ENCODE results near the gene SZT2. TPM values are rescaled to one million over a fixed set of nuclear protein-coding genes. Genes with fewer than 3 reads are reported as not detected.

The SZT2 gene
- total and polyA plus RNA-seq, 2 donors (not counting 1 experiment from before 2014, with no cell fraction given): 7.1 to 26.9 TPM

GRCh38 chr1:43463479-43463878 lies 73.8 kb downstream of the SZT2 start:
- Histone ChIP-seq H3K27me3 (ENCODE audit: control insufficient read depth, insufficient read depth, low read length) (no peaks in the 10 kb centered on the region), H3K79me2 (ENCODE audit: control insufficient read depth, insufficient read depth, low read length) (no peaks in the 10 kb centered on the region), H3K36me3 (ENCODE audit: control insufficient read depth, insufficient read depth, low read length) (no peaks in the 10 kb centered on the region), H3K9ac (ENCODE audit: insufficient read depth, low read length) (no peak overlapping the region), H3K27ac (ENCODE audit: insufficient read depth, low read length) (no peak overlapping the region), H3K4me1 (ENCODE audit: control insufficient read depth, extremely low read depth, insufficient read depth, low read length) (no peaks in the 10 kb centered on the region), H3K4me3 (replicated peaks in 1 of 4; ENCODE audit: control extremely low read depth in 1 of 4, insufficient read depth in 1 of 4, low read depth in 3 of 4, low read length in 4 of 4) (no peak overlapping the region), H4K20me1 (ENCODE audit: control insufficient read depth, extremely low read depth, insufficient read depth, low read length) (no peaks in the 10 kb centered on the region), H3K9me3 (ENCODE audit: control insufficient read depth, insufficient read depth, low read depth, low read length) (no peaks in the 10 kb centered on the region), H2AFZ (ENCODE audit: low read length) (no peak overlapping the region), H3K4me2 (ENCODE audit: extremely low read depth, insufficient read depth, low read length) (no peak overlapping the region)
- no peak for TF ChIP-seq EZH2 (IDR thresholded peaks at IDR 0.05; ENCODE audit: low read length, missing control alignments)
- TF ChIP-seq CTCF (conservative IDR thresholded peaks at IDR 0.05 in 1 of 2, IDR thresholded peaks at IDR 0.05 in 1 of 2; ENCODE audit: low read depth in 1 of 2, low read length in 2 of 2): no peak
- peak in 1 of 2 donors; percentile 58 for DNase-seq (ENCODE audit: low read depth in 2 of 2)

GRCh38 chr1:43464681-43465504 lies 75.2 kb downstream of the SZT2 start:
- no peak overlapping the region for H3K9ac ChIP-seq (ENCODE audit: insufficient read depth, low read length)
- DNase-seq (ENCODE audit: low read depth in 2 of 2): peak in 1 of 2 donors; percentile 72
- no peak overlapping the region for H2AFZ ChIP-seq (ENCODE audit: low read length)

More at GRCh38 chr1:43464681-43465504, 75.2 kb downstream of the SZT2 start:
- no peak overlapping the region for H3K4me3 ChIP-seq (replicated peaks in 1 of 4; ENCODE audit: control extremely low read depth in 1 of 4, insufficient read depth in 1 of 4, low read depth in 3 of 4, low read length in 4 of 4)
- H3K9me3 ChIP-seq (ENCODE audit: control insufficient read depth, insufficient read depth, low read depth, low read length): no peaks in the 10 kb centered on the region
- no peaks in the 10 kb centered on the region for H4K20me1 ChIP-seq (ENCODE audit: control insufficient read depth, extremely low read depth, insufficient read depth, low read length)
- TF ChIP-seq EZH2 (IDR thresholded peaks at IDR 0.05; ENCODE audit: low read length, missing control alignments) (no peak), CTCF (conservative IDR thresholded peaks at IDR 0.05 in 1 of 2, IDR thresholded peaks at IDR 0.05 in 1 of 2; ENCODE audit: low read depth in 1 of 2, low read length in 2 of 2) (no peak)
- no peak overlapping the region for H3K27ac ChIP-seq (ENCODE audit: insufficient read depth, low read length)
- no peaks in the 10 kb centered on the region for H3K4me1 ChIP-seq (ENCODE audit: control insufficient read depth, extremely low read depth, insufficient read depth, low read length)
- no peak overlapping the region for H3K4me2 ChIP-seq (ENCODE audit: extremely low read depth, insufficient read depth, low read length)
- H3K27me3 ChIP-seq (ENCODE audit: control insufficient read depth, insufficient read depth, low read length): no peaks in the 10 kb centered on the region
- H3K79me2 ChIP-seq (ENCODE audit: control insufficient read depth, insufficient read depth, low read length): no peaks in the 10 kb centered on the region
- H3K36me3 ChIP-seq (ENCODE audit: control insufficient read depth, insufficient read depth, low read length): no peaks in the 10 kb centered on the region
